HCT116 (cell line): ENCODE measurements around the gene NFATC3. TPM values are rescaled to one million over a fixed set of nuclear protein-coding genes. Genes with fewer than 3 reads are reported as not detected.
"Not testable (repeated sequence)": the region's sequence is repeated elsewhere in the genome, so short reads cannot be mapped to it uniquely, and the experiment has no call there.

ENCODE experiments used
- ATAC-seq: fragments of 200-7000 bp; cut with Tn5 transposase; 2 replicates; pipeline ENCODE4 v1.9.1; 2020; ENCODE audit warnings: mild to moderate bottlenecking, moderate library complexity
- BruUV-seq: library from RNA; stranded (reverse); fragments of 400-500 nt; replicated peaks from 2 replicates; lab custom pipeline; 2021; lab: Mats Ljungman, UMichigan
- CTCF ChIA-PET: fragments of 300-600 bp; sonication (Branson Sonifier 250); formaldehyde crosslinking; loops from one replicate; lab custom pipeline; 2021; ENCODE audit warnings: antibody characterized with exemption; lab: Charles Lee
- POLR2A ChIA-PET: fragments of 300-600, 350-600 bp; sonication (Branson Sonifier 250); formaldehyde crosslinking; loops from one replicate; lab custom pipeline; 2021; ENCODE audit warnings: antibody characterized with exemption; lab: Charles Lee
- RAD21 ChIA-PET, 2 experiments: fragments of 300-600 bp; sonication (Branson Sonifier 250); formaldehyde crosslinking; loops; one replicate each; lab custom pipeline; 2023; ENCODE audit warnings: low total read pairs in 2 of 2; ENCODE audit not compliant: uncharacterized antibody in 2 of 2, unreplicated experiment in 2 of 2, low non-redundant PET in 1 of 2; lab: Charles Lee
- DNase-seq: peaks from one replicate; pipeline ENCODE4 v3.0.0-alpha.2; 2010; ENCODE audit warnings: low read depth, low spot score
- H2AFZ ChIP-seq: fragments of 200-600 bp; shearing (Covaris generic), sonication (generic); 2 replicates; pipeline ENCODE4 v1.6.1; 2017; ENCODE audit warnings: low read depth, mixed run types, mixed read lengths, antibody characterized with exemption, low read length; ENCODE audit not compliant: poor library complexity, severe bottlenecking
- H3K27ac ChIP-seq: 2 replicates; pipeline ENCODE4 v1.5.1; 2012; ENCODE audit warnings: low read depth, low read length
- H3K27me3 ChIP-seq: fragments of 200-600 bp; sonication (generic); 2 replicates; pipeline ENCODE4 v1.6.1; 2016; ENCODE audit warnings: mixed run types, low read length, mixed read lengths; ENCODE audit not compliant: insufficient read depth
- H3K36me3 ChIP-seq, 2 experiments: fragments of 200-500 bp in 1 of 2; fragments of 200-600 bp in 1 of 2; sonication (Bioruptor generic) in 1 of 2; sonication (generic) in 1 of 2; 2 replicates each; pipeline versions ENCODE4 v1.5.1 to v1.6.1; 2014 to 2016; ENCODE audit warnings: low read length in 2 of 2, inconsistent platforms in 1 of 2, mixed read lengths in 1 of 2, mixed run types in 1 of 2; ENCODE audit not compliant: insufficient read depth in 2 of 2, control insufficient read depth in 1 of 2
- H3K4me1 ChIP-seq, 2 experiments: fragments of 200-600 bp in 1 of 2; sonication (generic) in 1 of 2; 2 replicates each; pipeline versions ENCODE4 v1.5.1 to v1.6.1; 2012 to 2017; ENCODE audit warnings: low read length in 2 of 2, inconsistent platforms in 1 of 2, mild to moderate bottlenecking in 1 of 2, mixed read lengths in 1 of 2, mixed run types in 1 of 2, moderate library complexity in 1 of 2; ENCODE audit not compliant: insufficient read depth in 2 of 2, control insufficient read depth in 1 of 2
- H3K4me2 ChIP-seq: fragments of 200-600 bp; sonication (generic); 2 replicates; pipeline ENCODE4 v1.6.1; 2017; ENCODE audit warnings: mixed run types, low read length, mixed read lengths
- H3K4me3 ChIP-seq, 2 experiments: fragments of 200-600 bp in 1 of 2; sonication (generic) in 1 of 2; replicated peaks in 1 of 2; 2 replicates each; pipeline ENCODE4 v1.5.1; 2011 to 2016; ENCODE audit warnings: low read length in 2 of 2, control low read depth in 1 of 2, low read depth in 1 of 2, mild to moderate bottlenecking in 1 of 2, mixed read lengths in 1 of 2, mixed run types in 1 of 2
- H3K79me2 ChIP-seq: fragments of 200-600 bp; sonication (generic); 2 replicates; pipeline ENCODE4 v1.6.1; 2017; ENCODE audit warnings: mild to moderate bottlenecking, mixed run types, low read length, moderate library complexity, mixed read lengths; ENCODE audit not compliant: insufficient read depth
- H3K9ac ChIP-seq: fragments of 200-600 bp; sonication (generic); 2 replicates; pipeline ENCODE4 v1.6.1; 2016; ENCODE audit warnings: low read length, mixed read lengths
- H3K9me2 ChIP-seq: fragments of 200-600 bp; sonication (generic), shearing (Covaris generic); 2 replicates; pipeline ENCODE4 v1.6.1; 2017; ENCODE audit warnings: mixed run types, mild to moderate bottlenecking, moderate library complexity; ENCODE audit not compliant: insufficient read depth
- H3K9me3 ChIP-seq, 2 experiments: fragments of 200-500 bp in 1 of 2; fragments of 200-600 bp in 1 of 2; sonication (Bioruptor generic) in 1 of 2; sonication (generic) in 1 of 2; 2 replicates each; pipeline ENCODE4 v1.6.1; 2014 to 2017; ENCODE audit warnings: low read length in 2 of 2, mixed read lengths in 2 of 2, inconsistent platforms in 1 of 2, low read depth in 1 of 2, mild to moderate bottlenecking in 1 of 2, mixed run types in 1 of 2, moderate library complexity in 1 of 2; ENCODE audit not compliant: control insufficient read depth in 1 of 2, insufficient read depth in 1 of 2
- H4K20me1 ChIP-seq: fragments of 200-600 bp; sonication (generic), shearing (Covaris generic); 2 replicates; pipeline ENCODE4 v1.6.1; 2017; ENCODE audit warnings: mixed run types, mild to moderate bottlenecking, moderate library complexity; ENCODE audit not compliant: insufficient read depth
- CTCF ChIP-seq, 3 experiments: fragments of 200-600 bp in 1 of 3; sonication (generic) in 1 of 3; IDR thresholded peaks in 2 of 3; conservative IDR thresholded peaks in 1 of 3; 2 replicates each; pipeline ENCODE4 v1.5.1; 2012 to 2017; ENCODE audit warnings: low read depth in 2 of 3, low read length in 2 of 3, antibody characterized with exemption in 1 of 3, borderline replicate concordance in 1 of 3, control low read depth in 1 of 3, mild to moderate bottlenecking in 1 of 3, mixed read lengths in 1 of 3, mixed run types in 1 of 3, moderate library complexity in 1 of 3; ENCODE audit not compliant: insufficient read depth in 1 of 3
- ELF1 ChIP-seq: IDR thresholded peaks from 2 replicates; pipeline ENCODE4 v1.6.1; 2012; ENCODE audit warnings: low read depth, borderline replicate concordance
- FOSL1 ChIP-seq: IDR thresholded peaks from 2 replicates; pipeline ENCODE4 v1.6.1; 2012; ENCODE audit warnings: low read depth
- intact Hi-C: fragments of 100-400 bp; cut with micrococcal nuclease; formaldehyde crosslinking; loops from 2 replicates; pipeline ENCODE4 v1.10.0; 2022
- total RNA-seq: library from RNA; stranded (reverse); gene quantifications from one replicate; pipeline ENCODE4 v1.2.1, GENCODE V29; 2021; ENCODE audit not compliant: unreplicated experiment
- TF ChIP-seq, protein P1 (sequence below): IDR thresholded peaks from 2 replicates; pipeline ENCODE4 v1.6.1; 2012

The NFATC3 gene
- total RNA-seq, 1 experiment from 2014 or later, result 25.6 TPM

DNA sequence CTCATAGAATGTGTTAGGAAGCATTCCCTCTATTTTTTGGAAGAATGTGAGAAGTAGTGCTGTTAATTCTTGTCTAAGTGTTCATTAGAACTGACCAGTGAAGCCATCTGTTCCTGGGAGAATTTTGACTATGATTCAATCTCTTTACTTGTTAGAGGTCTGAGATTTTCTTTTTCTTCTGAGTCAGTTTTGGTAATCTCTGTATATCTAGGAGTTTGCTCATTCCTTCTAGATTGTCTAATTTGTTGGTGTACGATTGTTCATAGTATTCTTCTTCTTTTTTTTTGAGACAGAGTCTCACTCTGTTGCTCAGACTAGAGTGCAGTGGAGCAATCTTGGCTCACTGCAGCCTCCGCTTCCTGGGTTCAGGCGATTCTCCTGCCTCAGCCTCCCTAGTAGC lies 20.4 kb downstream of the NFATC3 start:
- CTCF ChIA-PET, result no interaction called here
- no peaks in the 10 kb centered on the region for H3K4me1 ChIP-seq
- H3K9me3 ChIP-seq, result peaks cover 0 to 8% of the 10 kb centered on the region in 2 experiments; a peak in 1 of 4 replicates
- no peak overlapping the region for H3K4me2 ChIP-seq
- TF ChIP-seq FOSL1 (no peak), CTCF (IDR thresholded peaks at IDR 0.05 in 2 of 3, conservative IDR thresholded peaks at IDR 0.05 in 1 of 3; ENCODE audit: borderline replicate concordance in 1 of 3, insufficient read depth in 1 of 3, low read depth in 2 of 3, low read length in 2 of 3) (no peak), ELF1 (no peak)
- TF ChIP-seq, protein P1, sequence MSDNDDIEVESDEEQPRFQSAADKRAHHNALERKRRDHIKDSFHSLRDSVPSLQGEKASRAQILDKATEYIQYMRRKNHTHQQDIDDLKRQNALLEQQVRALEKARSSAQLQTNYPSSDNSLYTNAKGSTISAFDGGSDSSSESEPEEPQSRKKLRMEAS, result no peak
- TF ChIP-seq, all 23 proteins: peak for 0
- no peak overlapping the region for H2AFZ ChIP-seq
- no peak for DNase-seq
- H3K27ac ChIP-seq, result no peak overlapping the region
- intact Hi-C loops, result no loop called here
- H3K4me3 ChIP-seq, result no peak overlapping the region
- no peaks in the 10 kb centered on the region for H3K27me3 ChIP-seq
- BruUV-seq, result no TSS peak
- POLR2A ChIA-PET, result no interaction called here
- H3K9me2 ChIP-seq, result no peaks in the 10 kb centered on the region
- no peaks in the 10 kb centered on the region for H3K36me3 ChIP-seq
- ATAC-seq, result no peak
- H3K9ac ChIP-seq, result no peak overlapping the region
- H3K79me2 ChIP-seq, result peaks cover 80% of the 10 kb centered on the region
- RAD21 ChIA-PET, result no interaction called here
- H4K20me1 ChIP-seq, result peaks cover 6% of the 10 kb centered on the region; the same call in 1 of the 2 replicates

- DNase-seq, CTCF ChIA-PET, H3K4me1 ChIP-seq, POLR2A ChIA-PET, H3K4me3 ChIP-seq, RAD21 ChIA-PET, H3K27me3 ChIP-seq, H2AFZ ChIP-seq, BruUV-seq, ATAC-seq, H3K9ac ChIP-seq, H4K20me1 ChIP-seq, H3K36me3 ChIP-seq, H3K9me2 ChIP-seq, H3K4me2 ChIP-seq, H3K27ac ChIP-seq, intact Hi-C loops: not testable (repeated sequence)
- H3K9me3 ChIP-seq, result peaks cover 0 to 12% of the 10 kb centered on the region in 2 experiments; a peak in 1 of 4 replicates
- peaks cover 84% of the 10 kb centered on the region for H3K79me2 ChIP-seq
Observed at GRCh38 chr16:68107230-68107928, 22.2 kb downstream of the NFATC3 start.

- H2AFZ ChIP-seq, H3K9me2 ChIP-seq, CTCF ChIA-PET, H3K27ac ChIP-seq, DNase-seq, H3K4me3 ChIP-seq, POLR2A ChIA-PET, H3K36me3 ChIP-seq, H3K9ac ChIP-seq, H4K20me1 ChIP-seq, H3K4me1 ChIP-seq, ATAC-seq, H3K27me3 ChIP-seq, intact Hi-C loops, RAD21 ChIA-PET, BruUV-seq, H3K4me2 ChIP-seq: not testable (repeated sequence)
- Histone ChIP-seq H3K9me3 (peaks cover 0 to 12% of the 10 kb centered on the region in 2 experiments; a peak in 1 of 4 replicates), H3K79me2 (peaks cover 82% of the 10 kb centered on the region)
Observed at GRCh38 chr16:68109156-68109555, 24.0 kb downstream of the NFATC3 start.
